HepG2 (cell line): ENCODE measurements around the gene KRT4. TPM values are rescaled to one million over a fixed set of nuclear protein-coding genes. Genes with fewer than 3 reads are reported as not detected.

Experiments used
- ATAC-seq: fragments of 200-7000 bp; cut with Tn5 transposase; 3 replicates; pipeline ENCODE4 v1.9.1; 2020; ENCODE audit warnings: mild to moderate bottlenecking, moderate library complexity
- BruUV-seq: library from RNA; stranded (reverse); fragments of 400-500 nt; replicated peaks from 2 replicates; lab custom pipeline; 2021; lab: Mats Ljungman, UMichigan
- CTCF ChIA-PET: fragments of 300-600 bp; formaldehyde crosslinking; extraction: SDS; loops from one replicate; lab custom pipeline; 2021; ENCODE audit warnings: low total read pairs, inconsistent platforms, low intra/inter-chr PET ratio; lab: Yijun Ruan, JAX
- POLR2A ChIA-PET: fragments of 350-600 bp; sonication (Branson Sonifier 250); formaldehyde crosslinking; loops from one replicate; lab custom pipeline; 2020; ENCODE audit warnings: antibody characterized with exemption, inconsistent platforms; lab: Yijun Ruan, JAX
- DNase-seq: peaks from one replicate; pipeline ENCODE4 v3.0.0-alpha.2; 2015; ENCODE audit warnings: low spot score
- FAIRE-seq: peaks from 3 replicates; lab custom pipeline; 2011; peaks lifted over from hg19 to GRCh38; lab: Jason Lieb, UNC
- H2AFZ ChIP-seq: one replicate; pipeline ENCODE4 v1.6.1; 2011; ENCODE audit warnings: low read length, inconsistent platforms
- H3K27ac ChIP-seq: fragments of 300-600 bp; 3 replicates; pipeline ENCODE4 v1.8.0; 2011; ENCODE audit warnings: mixed run types, mild to moderate bottlenecking, mixed read lengths, low read length, inconsistent platforms; ENCODE audit not compliant: insufficient read depth; ENCODE audit errors: extremely low read length
- H3K27me3 ChIP-seq, 2 experiments: fragments of 200-600 bp in 1 of 2; 2 replicates in 1 of 2; 3 replicates in 1 of 2; pipeline versions ENCODE4 v1.6.0 to v1.8.0; 2011; ENCODE audit warnings: low read length in 2 of 2, mild to moderate bottlenecking in 2 of 2, moderate library complexity in 2 of 2, inconsistent platforms in 1 of 2; ENCODE audit not compliant: insufficient read depth in 2 of 2, control insufficient read depth in 1 of 2
- H3K36me3 ChIP-seq, 2 experiments: fragments of 200-600 bp in 1 of 2; replicated peaks in 1 of 2; 2 replicates in 1 of 2; 3 replicates in 1 of 2; pipeline versions ENCODE4 v1.5.1 to v1.8.0; 2011; ENCODE audit warnings: low read length in 2 of 2, inconsistent platforms in 1 of 2; ENCODE audit not compliant: insufficient read depth in 2 of 2, control insufficient read depth in 1 of 2
- H3K4me1 ChIP-seq: 2 replicates; pipeline ENCODE4 v1.5.1; 2012; ENCODE audit warnings: low read length, inconsistent platforms; ENCODE audit not compliant: insufficient read depth
- H3K4me2 ChIP-seq: 2 replicates; pipeline ENCODE4 v1.6.0; 2011; ENCODE audit warnings: low read depth, low read length, inconsistent platforms
- H3K4me3 ChIP-seq, 3 experiments: fragments of 200-600 bp in 1 of 3; sonication (generic), shearing (Covaris generic) in 1 of 3; replicated peaks in 1 of 3; 2 replicates each; pipeline ENCODE4 v1.5.1; 2011 to 2016; ENCODE audit warnings: low read length in 3 of 3, inconsistent platforms in 2 of 3, low read depth in 2 of 3, mild to moderate bottlenecking in 2 of 3, control low read depth in 1 of 3, mixed read lengths in 1 of 3; ENCODE audit not compliant: insufficient read depth in 1 of 3
- H3K79me2 ChIP-seq: one replicate; pipeline ENCODE4 v1.6.1; 2011; ENCODE audit warnings: low read length, inconsistent platforms; ENCODE audit not compliant: insufficient read depth
- H3K9ac ChIP-seq: 2 replicates; pipeline ENCODE4 v1.6.0; 2011; ENCODE audit warnings: mild to moderate bottlenecking, low read depth, low read length, inconsistent platforms; ENCODE audit not compliant: insufficient read depth
- H3K9me3 ChIP-seq: 2 replicates; pipeline ENCODE4 v1.5.1; 2012; ENCODE audit warnings: mild to moderate bottlenecking, low read length
- H4K20me1 ChIP-seq: 2 replicates; pipeline ENCODE4 v1.6.0; 2011; ENCODE audit warnings: inconsistent platforms, mild to moderate bottlenecking, low read length, moderate library complexity; ENCODE audit not compliant: insufficient read depth
- ELF4 ChIP-seq: sonication (generic); formaldehyde crosslinking; IDR thresholded peaks from 2 replicates; pipeline ENCODE4 v1.5.0; 2020; ENCODE audit warnings: missing genetic modification reagents, mild to moderate bottlenecking, moderate library complexity, borderline replicate concordance
- SAFB2 ChIP-seq: sonication (generic); formaldehyde crosslinking; IDR thresholded peaks from 2 replicates; pipeline ENCODE4 v1.5.1; 2020; ENCODE audit warnings: missing genetic modification reagents, low read depth, mild to moderate bottlenecking, borderline replicate concordance
- SSRP1 ChIP-seq: IDR thresholded peaks from 2 replicates; pipeline ENCODE4 v1.6.1; 2016; ENCODE audit warnings: control low read depth
- ZNF343 ChIP-seq: sonication (generic); formaldehyde crosslinking; IDR thresholded peaks from 2 replicates; pipeline ENCODE4 v1.4.0; 2020; ENCODE audit warnings: mild to moderate bottlenecking, missing genetic modification reagents
- ZNF782 ChIP-seq: sonication (generic); formaldehyde crosslinking; IDR thresholded peaks from 2 replicates; pipeline ENCODE4 v1.4.0; 2020; ENCODE audit warnings: missing genetic modification reagents, mild to moderate bottlenecking, borderline replicate concordance
- WGBS: methylation state at CpG from one replicate; pipeline ENCODE4 v1.1.6; 2017; ENCODE audit warnings: low lambda C conversion rate; 5-methylcytosine and 5-hydroxymethylcytosine counted together
- in situ Hi-C: cut with HindIII; loops from 2 replicates; pipeline ENCODE4 v1.10.0; 2017; ENCODE audit warnings: low pct_unique_long_range_greater_than_20kb; ENCODE audit not compliant: extremely low pct_ligation_motif_present
- intact Hi-C: fragments of 100-400 bp; cut with micrococcal nuclease; formaldehyde crosslinking; loops from one replicate; pipeline ENCODE4 v1.10.0; 2022; ENCODE audit not compliant: unreplicated experiment
- polyA plus RNA-seq, 8 experiments: library from polyadenylated mRNA; depleted of rRNA in 3 of 8; stranded (reverse) in 7 of 8; unstranded in 1 of 8; fragments of >200 nt; fragmentation: Illumina TruSeq in 4 of 8; extraction: Trizol in 4 of 8; gene quantifications; 2 replicates each; pipeline versions ENCODE4 v1.2.1 to v1.2.3, GENCODE V29; 2011 to 2016; ENCODE audit warnings: low read depth in 4 of 8, missing spikeins in 1 of 8, mixed read lengths in 1 of 8; ENCODE audit not compliant: insufficient read depth in 1 of 8
- total RNA-seq, 5 experiments: library from RNA; depleted of rRNA; stranded (reverse); fragments of >200 nt; fragmentation: Illumina TruSeq; extraction: Trizol; gene quantifications; 2 replicates each; pipeline ENCODE4 v1.2.3, GENCODE V29; 2016; ENCODE audit warnings: low read depth in 1 of 5
- TF ChIP-seq, protein P1 (sequence below): sonication (generic); formaldehyde crosslinking; IDR thresholded peaks from 2 replicates; pipeline ENCODE4 v1.5.0; 2020; ENCODE audit warnings: missing genetic modification reagents
- TF ChIP-seq, protein P2 (sequence below): sonication (generic); formaldehyde crosslinking; IDR thresholded peaks from 2 replicates; pipeline ENCODE4 v1.4.0; 2020; ENCODE audit warnings: missing genetic modification reagents
- TF ChIP-seq, protein P3 (sequence below): sonication (generic); formaldehyde crosslinking; IDR thresholded peaks from 2 replicates; pipeline ENCODE4 v1.5.1; 2020; ENCODE audit warnings: missing genetic modification reagents, mild to moderate bottlenecking, borderline replicate concordance
- TF ChIP-seq, protein P4 (sequence below): sonication (generic); formaldehyde crosslinking; IDR thresholded peaks from 2 replicates; pipeline ENCODE4 v1.4.0; 2020; ENCODE audit warnings: missing genetic modification reagents

The KRT4 gene
- total and polyA plus RNA-seq, 2 of the 13 experiments (the other 11 are each of a cell fraction or from before 2014, with no cell fraction given), result not detected

GRCh38 chr12:52772188-52772587, 41.7 kb downstream of the KRT4 start:
- 18% methylated on average over 2 of the region's 4 CpGs for WGBS
- ChIA-PET POLR2A (no interaction called here), CTCF (no interaction called here)
- no peaks in the 10 kb centered on the region for H4K20me1 ChIP-seq
- BruUV-seq, result no TSS peak
- no peaks in the 10 kb centered on the region for H3K4me1 ChIP-seq
- no peaks in the 10 kb centered on the region for H3K9me3 ChIP-seq
- H3K4me2 ChIP-seq, result no peak overlapping the region
- ATAC-seq (no peak), FAIRE-seq (no peak), DNase-seq (no peak)
- peaks cover 0 to 23% of the 10 kb centered on the region in 2 experiments; a peak in 4 of 5 replicates for H3K27me3 ChIP-seq
- no peak overlapping the region for H3K9ac ChIP-seq
- H2AFZ ChIP-seq, result no peak overlapping the region
- no peaks in the 10 kb centered on the region for H3K79me2 ChIP-seq
- intact Hi-C loops (no loop called here), in situ Hi-C loops (no loop called here)
- H3K4me3 ChIP-seq, result no peak overlapping the region
- no peak overlapping the region for H3K27ac ChIP-seq
- no peaks in the 10 kb centered on the region for H3K36me3 ChIP-seq
- TF ChIP-seq ELF4 (CRISPR knock-in tag) (no peak), SAFB2 (no peak), ZNF343 (no peak), SSRP1 (CRISPR knock-in tag) (no peak), ZNF782 (CRISPR knock-in tag) (no peak)
- TF ChIP-seq, protein P1, sequence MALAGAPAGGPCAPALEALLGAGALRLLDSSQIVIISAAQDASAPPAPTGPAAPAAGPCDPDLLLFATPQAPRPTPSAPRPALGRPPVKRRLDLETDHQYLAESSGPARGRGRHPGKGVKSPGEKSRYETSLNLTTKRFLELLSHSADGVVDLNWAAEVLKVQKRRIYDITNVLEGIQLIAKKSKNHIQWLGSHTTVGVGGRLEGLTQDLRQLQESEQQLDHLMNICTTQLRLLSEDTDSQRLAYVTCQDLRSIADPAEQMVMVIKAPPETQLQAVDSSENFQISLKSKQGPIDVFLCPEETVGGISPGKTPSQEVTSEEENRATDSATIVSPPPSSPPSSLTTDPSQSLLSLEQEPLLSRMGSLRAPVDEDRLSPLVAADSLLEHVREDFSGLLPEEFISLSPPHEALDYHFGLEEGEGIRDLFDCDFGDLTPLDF, result no peak
- TF ChIP-seq, protein P2, sequence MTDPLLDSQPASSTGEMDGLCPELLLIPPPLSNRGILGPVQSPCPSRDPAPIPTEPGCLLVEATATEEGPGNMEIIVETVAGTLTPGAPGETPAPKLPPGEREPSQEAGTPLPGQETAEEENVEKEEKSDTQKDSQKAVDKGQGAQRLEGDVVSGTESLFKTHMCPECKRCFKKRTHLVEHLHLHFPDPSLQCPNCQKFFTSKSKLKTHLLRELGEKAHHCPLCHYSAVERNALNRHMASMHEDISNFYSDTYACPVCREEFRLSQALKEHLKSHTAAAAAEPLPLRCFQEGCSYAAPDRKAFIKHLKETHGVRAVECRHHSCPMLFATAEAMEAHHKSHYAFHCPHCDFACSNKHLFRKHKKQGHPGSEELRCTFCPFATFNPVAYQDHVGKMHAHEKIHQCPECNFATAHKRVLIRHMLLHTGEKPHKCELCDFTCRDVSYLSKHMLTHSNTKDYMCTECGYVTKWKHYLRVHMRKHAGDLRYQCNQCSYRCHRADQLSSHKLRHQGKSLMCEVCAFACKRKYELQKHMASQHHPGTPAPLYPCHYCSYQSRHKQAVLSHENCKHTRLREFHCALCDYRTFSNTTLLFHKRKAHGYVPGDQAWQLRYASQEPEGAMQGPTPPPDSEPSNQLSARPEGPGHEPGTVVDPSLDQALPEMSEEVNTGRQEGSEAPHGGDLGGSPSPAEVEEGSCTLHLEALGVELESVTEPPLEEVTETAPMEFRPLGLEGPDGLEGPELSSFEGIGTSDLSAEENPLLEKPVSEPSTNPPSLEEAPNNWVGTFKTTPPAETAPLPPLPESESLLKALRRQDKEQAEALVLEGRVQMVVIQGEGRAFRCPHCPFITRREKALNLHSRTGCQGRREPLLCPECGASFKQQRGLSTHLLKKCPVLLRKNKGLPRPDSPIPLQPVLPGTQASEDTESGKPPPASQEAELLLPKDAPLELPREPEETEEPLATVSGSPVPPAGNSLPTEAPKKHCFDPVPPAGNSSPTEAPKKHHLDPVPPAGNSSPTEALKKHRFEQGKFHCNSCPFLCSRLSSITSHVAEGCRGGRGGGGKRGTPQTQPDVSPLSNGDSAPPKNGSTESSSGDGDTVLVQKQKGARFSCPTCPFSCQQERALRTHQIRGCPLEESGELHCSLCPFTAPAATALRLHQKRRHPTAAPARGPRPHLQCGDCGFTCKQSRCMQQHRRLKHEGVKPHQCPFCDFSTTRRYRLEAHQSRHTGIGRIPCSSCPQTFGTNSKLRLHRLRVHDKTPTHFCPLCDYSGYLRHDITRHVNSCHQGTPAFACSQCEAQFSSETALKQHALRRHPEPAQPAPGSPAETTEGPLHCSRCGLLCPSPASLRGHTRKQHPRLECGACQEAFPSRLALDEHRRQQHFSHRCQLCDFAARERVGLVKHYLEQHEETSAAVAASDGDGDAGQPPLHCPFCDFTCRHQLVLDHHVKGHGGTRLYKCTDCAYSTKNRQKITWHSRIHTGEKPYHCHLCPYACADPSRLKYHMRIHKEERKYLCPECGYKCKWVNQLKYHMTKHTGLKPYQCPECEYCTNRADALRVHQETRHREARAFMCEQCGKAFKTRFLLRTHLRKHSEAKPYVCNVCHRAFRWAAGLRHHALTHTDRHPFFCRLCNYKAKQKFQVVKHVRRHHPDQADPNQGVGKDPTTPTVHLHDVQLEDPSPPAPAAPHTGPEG (CRISPR knock-in tag), result no peak
- TF ChIP-seq, protein P3, sequence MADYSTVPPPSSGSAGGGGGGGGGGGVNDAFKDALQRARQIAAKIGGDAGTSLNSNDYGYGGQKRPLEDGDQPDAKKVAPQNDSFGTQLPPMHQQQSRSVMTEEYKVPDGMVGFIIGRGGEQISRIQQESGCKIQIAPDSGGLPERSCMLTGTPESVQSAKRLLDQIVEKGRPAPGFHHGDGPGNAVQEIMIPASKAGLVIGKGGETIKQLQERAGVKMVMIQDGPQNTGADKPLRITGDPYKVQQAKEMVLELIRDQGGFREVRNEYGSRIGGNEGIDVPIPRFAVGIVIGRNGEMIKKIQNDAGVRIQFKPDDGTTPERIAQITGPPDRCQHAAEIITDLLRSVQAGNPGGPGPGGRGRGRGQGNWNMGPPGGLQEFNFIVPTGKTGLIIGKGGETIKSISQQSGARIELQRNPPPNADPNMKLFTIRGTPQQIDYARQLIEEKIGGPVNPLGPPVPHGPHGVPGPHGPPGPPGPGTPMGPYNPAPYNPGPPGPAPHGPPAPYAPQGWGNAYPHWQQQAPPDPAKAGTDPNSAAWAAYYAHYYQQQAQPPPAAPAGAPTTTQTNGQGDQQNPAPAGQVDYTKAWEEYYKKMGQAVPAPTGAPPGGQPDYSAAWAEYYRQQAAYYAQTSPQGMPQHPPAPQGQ (CRISPR knock-in tag), result no peak
- TF ChIP-seq, protein P4, sequence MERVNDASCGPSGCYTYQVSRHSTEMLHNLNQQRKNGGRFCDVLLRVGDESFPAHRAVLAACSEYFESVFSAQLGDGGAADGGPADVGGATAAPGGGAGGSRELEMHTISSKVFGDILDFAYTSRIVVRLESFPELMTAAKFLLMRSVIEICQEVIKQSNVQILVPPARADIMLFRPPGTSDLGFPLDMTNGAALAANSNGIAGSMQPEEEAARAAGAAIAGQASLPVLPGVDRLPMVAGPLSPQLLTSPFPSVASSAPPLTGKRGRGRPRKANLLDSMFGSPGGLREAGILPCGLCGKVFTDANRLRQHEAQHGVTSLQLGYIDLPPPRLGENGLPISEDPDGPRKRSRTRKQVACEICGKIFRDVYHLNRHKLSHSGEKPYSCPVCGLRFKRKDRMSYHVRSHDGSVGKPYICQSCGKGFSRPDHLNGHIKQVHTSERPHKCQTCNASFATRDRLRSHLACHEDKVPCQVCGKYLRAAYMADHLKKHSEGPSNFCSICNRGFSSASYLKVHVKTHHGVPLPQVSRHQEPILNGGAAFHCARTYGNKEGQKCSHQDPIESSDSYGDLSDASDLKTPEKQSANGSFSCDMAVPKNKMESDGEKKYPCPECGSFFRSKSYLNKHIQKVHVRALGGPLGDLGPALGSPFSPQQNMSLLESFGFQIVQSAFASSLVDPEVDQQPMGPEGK (CRISPR knock-in tag), result no peak
